EL (cell line): ENCODE measurements around the gene CST11.

ENCODE experiments used
- DNase-seq: peaks from one replicate; pipeline ENCODE4 v3.0.0-alpha.2; 2016

Gene CST11

GRCh38 chr20:23453549-23454543, 1.2 kb upstream of the CST11 start:
- DNase-seq = no peak

- peak; percentile 10 for DNase-seq
Measured at GRCh38 chr20:23451956-23452487, 654 bp downstream of the CST11 start.

- DNase-seq = no peak
Measured at GRCh38 chr20:23450877-23451276, 1.8 kb downstream of the CST11 start.

GRCh38 chr20:23449421-23449820, 3.3 kb downstream of the CST11 start:
- peak; percentile 20 for DNase-seq

- DNase-seq = no peak
Measured at GRCh38 chr20:23448167-23448566, 4.5 kb downstream of the CST11 start.

- peak; percentile 41 for DNase-seq
Measured at GRCh38 chr20:23446505-23446904, 6.2 kb downstream of the CST11 start.

- DNase-seq = peak; percentile 92
Measured at GRCh38 chr20:23445596-23446217, 7.0 kb downstream of the CST11 start.

GRCh38 chr20:23444859-23445258, 7.8 kb downstream of the CST11 start:
- no peak for DNase-seq

GRCh38 chr20:23442436-23442835, 10.2 kb downstream of the CST11 start:
- no peak for DNase-seq

- DNase-seq = peak; percentile 79
Measured at GRCh38 chr20:23441850-23442313, 10.8 kb downstream of the CST11 start.

GRCh38 chr20:23440004-23440403, 12.7 kb downstream of the CST11 start:
- no peak for DNase-seq

- DNase-seq = no peak
Measured at GRCh38 chr20:23438661-23439060, 14.0 kb downstream of the CST11 start.

- DNase-seq = no peak
Measured at GRCh38 chr20:23437126-23437899, 15.4 kb downstream of the CST11 start.

- DNase-seq = no peak
Measured at GRCh38 chr20:23436681-23437080, 16.0 kb downstream of the CST11 start.

GRCh38 chr20:23435626-23436539, 16.8 kb downstream of the CST11 start:
- DNase-seq = no peak

- no peak for DNase-seq
Measured at GRCh38 chr20:23434521-23435313, 18.0 kb downstream of the CST11 start.

- no peak for DNase-seq
Measured at GRCh38 chr20:23433628-23434027, 19.0 kb downstream of the CST11 start.

- DNase-seq = no peak
Measured at GRCh38 chr20:23425129-23425528, 27.5 kb downstream of the CST11 start.

GRCh38 chr20:23420943-23421931, 31.4 kb downstream of the CST11 start, which contains the start of gene NAPB:
Gene NAPB, minus strand, starts transcription at chr20:23421488. Its CDS starts 86 bp downstream, at chr20:23421402.
- DNase-seq = peak; percentile 90
